Stimulated activated naive CD8-positive, alpha-beta T cell treated with anti-CD3 and anti-CD28 coated beads, Interleukin-15, Interleukin-2, amounts not matched to agents 100 U/mL and 50 U/mL, for 24 hours (primary cell): ENCODE measurements around the gene ATG4B.
"Not testable (repeated sequence)": the region's sequence is repeated elsewhere in the genome, so short reads cannot be mapped to it uniquely, and the experiment has no call there.

Source experiments
- ATAC-seq: fragments of 150-1000 bp; cut with Tn5 transposase; one replicate; pipeline ENCODE4 v1.10.0; 2021
- DNase-seq: peaks from one replicate; pipeline ENCODE4 v3.0.0; 2021

The ATG4B gene

DNA sequence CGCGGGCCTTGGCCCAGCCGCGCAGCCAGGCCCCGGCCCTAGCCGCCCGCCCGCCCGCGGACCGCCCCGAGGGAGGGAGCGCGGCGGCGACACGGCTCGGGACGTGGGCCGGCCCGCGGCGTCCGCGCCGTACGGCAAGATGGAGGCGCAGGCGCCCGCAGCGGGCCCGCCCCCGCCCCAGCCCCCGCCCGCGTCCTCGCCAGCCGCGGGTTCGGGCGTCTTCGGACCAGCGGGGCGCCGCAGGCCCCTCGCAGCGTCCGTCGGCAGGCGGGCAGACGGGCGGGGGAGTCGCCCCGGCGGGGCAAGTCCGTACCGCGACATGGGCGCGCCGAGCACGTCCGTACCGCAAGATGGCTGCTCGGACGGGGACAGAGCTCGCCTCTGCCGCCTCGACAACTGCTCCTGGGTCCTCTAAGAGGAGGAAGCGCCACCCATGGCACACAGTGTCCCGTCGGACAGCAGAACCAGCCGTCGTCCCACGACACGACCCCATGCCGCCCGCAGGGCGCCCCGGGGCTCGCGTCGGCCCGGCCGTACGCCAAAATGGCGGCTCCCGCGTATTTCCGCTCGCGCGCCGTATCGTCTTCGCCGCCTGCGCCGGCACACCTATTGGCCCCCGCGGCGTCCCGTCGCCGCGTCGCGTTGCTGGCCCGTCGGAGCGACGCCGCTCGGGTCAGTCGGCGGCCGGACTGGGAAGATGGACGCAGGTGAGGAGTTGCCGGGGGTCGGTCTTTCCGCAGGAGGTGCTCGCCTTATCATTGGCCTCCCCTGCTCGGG is at the start of gene ATG4B, which contains the start of gene THAP4:
TSS of gene ATG4B (plus strand) at position 676 of the 777 bp plus-strand sequence. CDS start at position 698, 22 bp downstream.
TSS of gene THAP4 (minus strand) at position 141 of the 777 bp plus-strand sequence. CDS start 141 bp downstream, outside the sequence.
- peak; percentile 85 for DNase-seq
- ATAC-seq = peak; percentile 68

DNA sequence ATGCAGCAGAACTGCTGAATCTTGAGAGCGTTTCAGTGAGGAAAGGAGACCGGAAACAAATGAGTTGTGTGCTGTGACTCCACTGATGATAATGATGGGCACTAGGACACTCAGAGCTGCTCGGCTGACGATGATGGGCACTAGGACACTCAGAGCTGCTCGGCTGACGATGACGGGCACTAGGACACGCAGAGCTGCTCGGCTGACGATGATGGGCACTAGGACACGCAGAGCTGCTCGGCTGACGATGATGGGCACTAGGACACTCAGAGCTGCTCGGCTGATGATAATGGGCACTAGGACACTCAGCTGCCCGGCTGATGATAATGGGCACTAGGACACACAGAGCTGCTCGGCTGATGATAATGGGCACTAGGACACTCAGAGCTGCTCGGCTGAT is 47.6 kb upstream of the ATG4B start:
- ATAC-seq, DNase-seq: not testable (repeated sequence)

GRCh38 chr2:241590496-241591455 is 46.7 kb upstream of the ATG4B start:
- DNase-seq, ATAC-seq: not testable (repeated sequence)

DNA sequence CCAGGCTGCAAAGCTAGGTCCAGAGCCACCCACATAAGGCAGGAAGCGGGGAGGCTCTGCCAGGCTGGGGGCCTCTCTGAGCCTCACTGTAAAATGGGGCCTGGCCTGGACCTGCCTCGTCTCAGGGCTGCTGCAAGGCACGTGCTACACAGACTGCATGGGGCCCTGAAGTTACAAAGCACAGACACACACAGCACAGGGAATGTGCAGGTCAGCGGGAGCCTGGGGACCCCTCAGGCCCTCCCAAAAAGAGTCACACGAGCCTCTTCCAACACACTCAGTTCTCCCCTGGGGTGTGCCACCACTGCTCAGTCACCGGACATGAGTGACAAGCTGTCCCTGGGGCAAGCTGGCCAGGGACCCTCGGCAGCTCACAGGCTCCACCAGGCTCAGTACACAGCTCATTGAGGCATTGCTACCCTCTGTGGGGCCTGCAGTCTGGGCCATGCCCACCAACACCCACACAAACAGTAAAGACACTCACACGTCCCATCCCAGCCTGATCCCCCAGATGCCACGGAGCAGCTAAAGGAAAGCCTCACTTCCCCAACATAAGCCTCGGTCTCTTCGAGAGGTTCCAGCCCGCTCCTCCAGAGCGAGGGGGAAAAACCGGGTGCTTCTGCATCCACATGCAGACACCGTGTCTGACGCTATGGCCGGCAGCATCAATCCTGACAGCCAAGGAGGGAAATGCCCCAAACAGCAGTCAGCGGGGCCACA is 45.2 kb upstream of the ATG4B start:
- ATAC-seq = no peak

GRCh38 chr2:241593271-241593670 is 44.2 kb upstream of the ATG4B start:
- no peak for DNase-seq
- ATAC-seq = no peak

More for the DNA sequence above, 45.2 kb upstream of the ATG4B start:
- DNase-seq = no peak

- ATAC-seq (peak; percentile 28), DNase-seq (peak; percentile 19)
Measured at GRCh38 chr2:241595600-241596140, 41.8 kb upstream of the ATG4B start.

GRCh38 chr2:241597561-241597960 is 39.9 kb upstream of the ATG4B start:
- DNase-seq = no peak
- no peak for ATAC-seq

DNA sequence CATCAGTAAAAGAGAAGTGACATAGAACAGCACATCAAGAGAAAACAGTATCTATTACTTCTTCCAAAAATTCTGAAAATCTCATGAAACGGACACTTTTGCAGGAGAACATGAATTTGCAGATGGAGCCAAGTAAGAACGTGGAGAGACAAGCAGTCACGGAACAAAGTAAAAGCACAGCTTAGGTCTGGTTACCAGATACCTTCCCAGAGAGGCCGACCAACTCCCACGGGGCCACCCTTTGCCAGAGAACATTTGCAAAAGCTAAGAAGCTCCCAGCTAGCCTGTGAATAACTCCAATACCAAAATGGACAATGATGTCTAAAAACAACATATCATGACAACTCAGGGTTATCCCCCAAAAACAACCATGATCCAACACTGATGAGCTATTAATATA is 39.4 kb upstream of the ATG4B start:
- no peak for ATAC-seq
- no peak for DNase-seq

- no peak for DNase-seq
- ATAC-seq = no peak
Measured at GRCh38 chr2:241598487-241598886, 39.0 kb upstream of the ATG4B start.

DNA sequence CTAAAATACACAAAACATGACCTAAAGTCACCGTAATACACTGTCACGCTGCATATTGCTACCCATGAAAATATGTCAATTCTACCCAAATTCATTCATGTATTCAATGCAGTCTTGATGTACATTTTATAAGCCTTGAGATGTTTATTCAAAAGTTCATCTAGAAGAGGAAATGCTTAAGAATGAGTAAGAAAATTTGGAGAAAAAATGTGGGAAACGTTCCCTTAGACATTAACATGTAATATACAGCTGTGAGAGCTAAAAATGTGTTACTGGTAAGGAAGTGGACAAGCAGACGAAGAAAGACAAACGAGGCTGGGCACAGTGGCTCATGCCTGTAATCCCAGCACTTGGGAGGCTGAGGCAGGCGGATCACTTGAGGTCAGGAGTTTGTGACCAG is 37.9 kb upstream of the ATG4B start:
- no peak for ATAC-seq
- DNase-seq = no peak

DNA sequence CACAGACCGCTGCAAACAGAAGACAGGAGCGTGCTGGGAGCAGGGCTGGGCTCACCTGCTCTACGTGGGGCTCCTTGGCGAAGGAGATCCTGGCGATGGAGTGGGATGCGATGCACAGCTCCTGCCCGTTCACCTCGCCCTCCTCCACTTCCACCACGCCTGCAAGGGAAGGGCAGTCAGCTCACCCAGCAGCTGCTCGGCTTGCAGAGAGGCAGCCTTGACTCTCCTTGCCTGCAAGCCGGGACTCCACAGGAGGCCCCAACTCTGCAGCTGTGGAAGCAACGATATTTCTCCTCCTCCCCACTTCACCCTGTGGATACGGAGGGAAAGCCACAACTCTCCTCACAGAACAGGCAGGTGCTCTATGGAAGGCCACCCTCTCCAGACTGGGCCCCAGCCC is 35.7 kb upstream of the ATG4B start:
- ATAC-seq = peak; percentile 28
- DNase-seq = no peak

GRCh38 chr2:241602720-241603119 is 34.8 kb upstream of the ATG4B start:
- ATAC-seq (no peak), DNase-seq (no peak)

- ATAC-seq (no peak), DNase-seq (no peak)
Measured at GRCh38 chr2:241603686-241604085, 33.8 kb upstream of the ATG4B start.

GRCh38 chr2:241606186-241606585 is 31.3 kb upstream of the ATG4B start:
- DNase-seq (no peak), ATAC-seq (no peak)

DNA sequence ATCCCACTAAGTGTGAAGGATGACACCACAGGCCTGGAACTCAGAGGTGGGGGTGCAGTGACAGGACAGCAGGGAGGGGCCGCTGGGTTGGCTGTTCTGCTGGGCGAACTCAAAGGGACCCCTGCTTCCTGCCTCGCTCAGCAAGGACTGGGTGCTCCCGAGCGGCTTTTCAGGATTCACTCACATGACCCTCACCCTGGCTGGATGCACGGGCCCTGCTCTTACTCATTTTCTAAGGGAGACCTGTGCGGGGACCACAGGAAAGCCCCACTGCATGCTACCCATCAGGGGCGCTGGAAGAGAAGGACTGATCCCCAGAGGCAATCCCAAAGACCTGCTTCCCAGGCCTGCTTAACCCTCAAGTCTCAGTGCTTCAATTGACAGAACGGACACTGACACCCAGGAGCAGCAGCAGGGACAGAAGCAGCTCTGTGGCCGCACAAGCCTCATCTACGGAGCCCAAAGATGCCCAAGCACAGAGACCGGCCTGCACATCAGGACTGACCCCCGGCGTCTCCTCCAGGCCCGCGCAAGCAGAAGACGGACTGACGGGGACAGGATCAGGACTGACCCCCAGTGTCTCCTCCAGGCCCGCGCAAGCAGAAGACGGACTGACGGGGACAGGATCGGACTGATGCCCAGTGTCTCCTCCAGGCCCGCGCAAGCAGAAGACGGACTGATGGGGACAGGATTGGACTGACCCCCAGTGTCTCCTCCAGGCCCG is 30.2 kb upstream of the ATG4B start:
- ATAC-seq = no peak
- no peak for DNase-seq

DNA sequence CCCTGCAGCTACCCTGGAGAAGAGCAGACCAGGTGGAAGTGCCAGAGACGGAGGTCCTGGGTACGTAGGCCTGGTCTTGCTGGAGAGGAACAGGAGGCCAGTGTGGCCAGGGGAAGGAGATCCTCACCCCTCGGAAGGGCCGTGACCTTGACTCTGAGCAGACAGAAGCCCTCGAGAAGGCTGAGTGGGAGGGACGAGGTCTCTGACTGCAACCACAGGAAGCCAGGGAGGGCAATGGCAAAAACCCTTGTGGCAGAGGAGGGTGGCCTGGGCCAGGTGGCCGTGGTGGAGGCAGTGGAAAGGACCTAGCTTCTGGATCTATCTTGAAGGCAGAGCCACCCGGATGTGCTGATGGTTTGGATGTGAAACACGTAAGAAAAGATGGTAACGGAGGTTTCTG is 28.6 kb upstream of the ATG4B start:
- ATAC-seq (no peak), DNase-seq (peak; percentile 23)

DNA sequence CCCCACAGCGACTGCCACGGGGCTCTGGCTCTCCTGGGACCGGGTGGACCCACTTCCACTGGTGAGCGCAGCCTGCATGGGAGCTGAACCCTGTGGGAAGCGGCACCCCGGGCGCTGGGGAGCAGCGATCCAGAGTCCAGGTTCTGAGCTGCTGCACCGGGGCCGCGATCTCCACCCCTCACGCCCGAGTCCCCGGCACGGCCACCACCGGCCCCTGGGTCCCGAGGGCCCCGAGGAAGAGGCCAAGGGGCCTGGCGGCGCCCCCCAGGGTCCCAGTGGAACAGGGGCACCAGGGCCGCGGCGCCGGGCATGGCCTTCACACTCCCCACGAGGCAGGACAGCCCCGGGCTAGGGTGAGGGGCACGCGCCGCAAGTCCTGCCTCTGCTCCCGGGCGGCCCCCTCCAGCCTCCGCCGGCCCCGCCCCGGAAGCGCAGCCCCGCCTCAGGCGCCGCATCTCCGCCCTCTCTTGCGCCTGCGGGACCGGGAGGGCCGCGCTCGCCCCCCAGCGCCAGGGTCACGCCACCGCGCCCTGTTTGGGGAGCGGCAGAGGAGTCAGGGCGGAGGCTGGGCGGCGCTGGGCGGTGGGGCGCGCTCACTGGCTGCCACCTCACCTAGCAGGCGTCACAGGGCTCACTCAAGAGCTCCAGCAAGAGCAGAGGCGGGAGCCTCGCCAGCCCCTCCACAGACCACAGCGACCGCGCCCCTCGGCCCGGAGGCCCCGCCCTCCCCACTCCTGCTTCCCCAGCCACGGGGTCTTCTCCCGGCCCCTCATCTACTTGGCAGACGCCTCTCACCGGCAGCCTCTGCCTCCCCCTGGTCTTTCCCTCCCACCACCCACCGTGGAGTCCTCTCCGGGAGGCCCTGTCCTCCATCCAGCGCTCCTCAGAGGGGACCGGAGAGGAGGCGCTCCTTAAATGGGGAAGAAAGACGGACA is 27.4 kb upstream of the ATG4B start:
- peak; percentile 100 for ATAC-seq
- DNase-seq = peak; percentile 95

GRCh38 chr2:241611062-241611461 is 26.4 kb upstream of the ATG4B start:
- no peak for ATAC-seq
- DNase-seq = no peak

DNA sequence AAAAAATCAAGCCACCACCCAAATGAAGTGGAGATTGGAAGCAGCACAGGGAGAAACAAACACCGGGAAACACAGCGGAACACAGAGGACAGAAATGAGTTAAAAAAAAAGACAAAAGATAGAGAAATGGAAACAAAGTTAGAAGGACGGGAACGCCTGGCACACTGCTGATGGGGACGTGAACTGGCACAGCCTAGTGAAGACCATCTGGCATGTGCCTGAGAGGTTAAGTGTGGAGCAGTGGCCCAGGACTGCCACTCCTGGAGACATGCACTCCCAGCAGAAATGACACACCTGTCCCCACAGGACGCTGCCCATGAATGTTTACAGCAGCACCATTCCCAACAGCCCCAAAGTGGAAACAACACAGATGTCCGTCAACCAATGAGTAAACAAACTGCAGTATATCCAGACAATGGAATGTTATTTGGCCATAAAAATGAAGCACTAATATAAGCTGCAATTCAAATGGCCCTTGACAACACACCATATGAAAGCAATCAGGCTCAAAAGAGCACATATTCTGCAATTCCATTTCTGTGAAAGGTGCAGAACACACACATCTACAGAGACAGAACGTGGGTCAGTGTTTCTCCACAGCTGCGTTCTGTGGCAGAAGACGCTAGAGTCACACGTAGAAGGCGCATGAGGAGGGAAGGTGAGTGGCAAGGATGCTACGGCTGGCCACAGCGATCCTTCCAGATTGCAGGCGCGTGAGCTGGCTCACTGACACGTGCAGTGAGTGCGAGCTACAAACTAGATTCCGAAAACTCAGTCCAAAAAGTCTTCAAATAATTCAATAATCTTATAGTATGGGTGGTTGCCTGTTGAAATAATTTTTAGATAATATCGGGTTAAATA is 25.1 kb upstream of the ATG4B start:
- ATAC-seq (no peak), DNase-seq (no peak)
